Spleen (tissue), 11 donors: ENCODE measurements around the gene SPDYE6. TPM values are rescaled to one million over a fixed set of nuclear protein-coding genes. Genes with fewer than 3 reads are reported as not detected.

Experiments
- DNase-seq: peaks from one replicate; pipeline ENCODE4 v3.0.0-alpha.2; 2020
- H3K27ac ChIP-seq, 8 donors: fragments of 200-600 bp; sonication (generic) in 7 of 8; 1 replicate in 4 of 8; 2 replicates in 4 of 8; pipeline versions ENCODE4 v1.5.0 to v1.8.0; 2016 to 2021; ENCODE audit warnings: inconsistent platforms in 4 of 8, mild to moderate bottlenecking in 4 of 8, moderate library complexity in 1 of 8
- H3K27me3 ChIP-seq, 7 donors: fragments of 200-600 bp; sonication (generic) in 6 of 7; replicated peaks in 1 of 7; 1 replicate in 4 of 7; 2 replicates in 3 of 7; pipeline versions ENCODE4 v1.5.0 to v1.8.0; 2016 to 2021; ENCODE audit warnings: inconsistent platforms in 3 of 7, mild to moderate bottlenecking in 1 of 7
- H3K36me3 ChIP-seq, 6 donors: fragments of 200-600 bp; sonication (generic) in 5 of 6; 1 replicate in 4 of 6; 2 replicates in 2 of 6; pipeline versions ENCODE4 v1.5.0 to v1.8.0; 2016 to 2021; ENCODE audit warnings: inconsistent platforms in 2 of 6
- H3K4me1 ChIP-seq, 6 donors: fragments of 200-600 bp; sonication (generic) in 5 of 6; 1 replicate in 3 of 6; 2 replicates in 3 of 6; pipeline versions ENCODE4 v1.5.0 to v1.8.0; 2016 to 2021; ENCODE audit warnings: inconsistent platforms in 3 of 6
- H3K4me3 ChIP-seq, 8 donors: fragments of 200-600 bp; sonication (generic) in 7 of 8; 1 replicate in 4 of 8; 2 replicates in 4 of 8; pipeline versions ENCODE4 v1.5.0 to v1.8.0; 2016 to 2021; ENCODE audit warnings: inconsistent platforms in 4 of 8, mild to moderate bottlenecking in 4 of 8, moderate library complexity in 2 of 8
- H3K9me3 ChIP-seq, 8 donors: fragments of 200-600 bp; sonication (generic) in 7 of 8; 1 replicate in 4 of 8; 2 replicates in 4 of 8; pipeline versions ENCODE4 v1.5.0 to v1.8.0; 2016 to 2021; ENCODE audit warnings: inconsistent platforms in 4 of 8
- CTCF ChIP-seq, 11 experiments: fragments of 200-600 bp in 7 of 11; fragments of 450-650 bp in 4 of 11; sonication (generic) in 4 of 11; IDR thresholded peaks in 8 of 11; conservative IDR thresholded peaks in 3 of 11; 1 replicate in 7 of 11; 2 replicates in 4 of 11; pipeline versions ENCODE4 v1.4.0 to v1.8.0; 2016 to 2021; ENCODE audit warnings: antibody characterized with exemption in 11 of 11, inconsistent platforms in 4 of 11, mild to moderate bottlenecking in 1 of 11
- POLR2A ChIP-seq, 3 donors: fragments of 450-650 bp; IDR thresholded peaks; one replicate each; pipeline ENCODE4 v1.5.1; 2017; ENCODE audit warnings: antibody characterized with exemption in 3 of 3, mild to moderate bottlenecking in 1 of 3
- POLR2AphosphoS5 ChIP-seq, 3 donors: sonication (generic); formaldehyde crosslinking; IDR thresholded peaks; one replicate each; pipeline ENCODE4 v1.5.1; 2017; ENCODE audit warnings: antibody characterized with exemption in 3 of 3
- WGBS, 5 donors: extraction: QIAGEN DNeasy Blood & Tissue Kit in 3 of 5; methylation state at CpG; one replicate each; pipeline versions ENCODE4 v1.1.5 to v1.1.7; 2013 to 2018; 5-methylcytosine and 5-hydroxymethylcytosine counted together
- intact Hi-C: fragments of 100-400 bp; cut with DNase I; formaldehyde crosslinking; loops from one replicate; pipeline ENCODE4 v1.15.0; 2023; ENCODE audit warnings: low total_unique reads
- polyA plus RNA-seq, 3 donors: library from polyadenylated mRNA; stranded (reverse); fragments of 200-250 nt; gene quantifications; one replicate each; pipeline ENCODE4 v1.2.1, GENCODE V29; 2013
- total RNA-seq, 7 donors: library from RNA; depleted of rRNA in 3 of 7; stranded (reverse); fragments of >200 nt in 3 of 7; fragmentation: NEBNext Ultra II Directional in 4 of 7; extraction: Animal tissue kit (Norgen Biotek cat#: 25700) in 4 of 7; gene quantifications; one replicate each; pipeline versions ENCODE4 v1.1.0 to v1.2.1, GENCODE V29; 2016 to 2021
- donor health status: healthy with polysubstance abuse.
- donor health status: DM: no; HTN: no; CAD: no; lungs with moderate emphysema.
- donor health status: DM: no; HTN: no; CAD: no.
- donor health status: Bipolar disorder and iron deficiency.
- donor health status: healthy.
- donor health status: DM: no; HTN: no; CAD: no.
- donor health status: DM: yes; HTN: yes; CAD: no.

Gene SPDYE6
- total and polyA plus RNA-seq, 10 donors: 0.06 TPM; not detected in 9

- 64 to 80% (median 78%) methylated on average over 60 to 84 of the region's 84 CpGs for WGBS, 5 donors
- Histone ChIP-seq H3K4me1 (peaks cover 14 to 66% (median 36%) of the 10 kb centered on the region in 6 donors), H3K27me3 (peaks cover 0 to 15% (median 0%) of the 10 kb centered on the region in 7 donors), H3K36me3 (peaks cover 0 to 45% (median 3%) of the 10 kb centered on the region in 6 donors), H3K4me3 (no peak overlapping the region), H3K9me3 (no peaks in the 10 kb centered on the region), H3K27ac (no peak overlapping the region)
- TF ChIP-seq CTCF (IDR thresholded peaks at IDR 0.05 in 8 of 11, conservative IDR thresholded peaks at IDR 0.05 in 3 of 11) (peak in 1 of 11 experiments; percentile 6), POLR2A (IDR thresholded peaks at IDR 0.05) (no peak), POLR2AphosphoS5 (IDR thresholded peaks at IDR 0.05) (peak in 1 of 3 donors; percentile 19)
- intact Hi-C loops: no loop called here
- no peak for DNase-seq
These were observed 55.5 kb downstream of the SPDYE6 start for GRCh38 chr7:102300643-102301221.

GRCh38 chr7:102297487-102298218 lies 58.6 kb downstream of the SPDYE6 start:
- H3K4me3 ChIP-seq: no peak overlapping the region
- WGBS, 5 donors: 89 to 94% (median 93%) methylated on average over 8 to 10 of the region's 10 CpGs
- no peak for DNase-seq
- H3K27me3 ChIP-seq: peaks cover 0 to 18% (median 0%) of the 10 kb centered on the region in 7 donors
- no peaks in the 10 kb centered on the region for H3K9me3 ChIP-seq
- intact Hi-C loops: no loop called here
- peaks cover under 1 to 66% (median 36%) of the 10 kb centered on the region in 6 donors for H3K4me1 ChIP-seq
- TF ChIP-seq CTCF (IDR thresholded peaks at IDR 0.05 in 8 of 11, conservative IDR thresholded peaks at IDR 0.05 in 3 of 11): no peak
- TF ChIP-seq POLR2A (IDR thresholded peaks at IDR 0.05): no peak
- no peak for TF ChIP-seq POLR2AphosphoS5 (IDR thresholded peaks at IDR 0.05)
- no peak overlapping the region for H3K27ac ChIP-seq
- H3K36me3 ChIP-seq: peaks cover 0 to 40% (median 3%) of the 10 kb centered on the region in 6 donors

- no peak overlapping the region for H3K27ac ChIP-seq
- H3K36me3 ChIP-seq: peaks cover 0 to 28% (median 3%) of the 10 kb centered on the region in 6 donors
- WGBS, 5 donors: 91 to 95% (median 92%) methylated on average over 7 of the region's 7 CpGs
- H3K9me3 ChIP-seq: no peaks in the 10 kb centered on the region
- DNase-seq: no peak
- TF ChIP-seq POLR2A (IDR thresholded peaks at IDR 0.05): no peak
- no peak for TF ChIP-seq POLR2AphosphoS5 (IDR thresholded peaks at IDR 0.05)
- no peak for TF ChIP-seq CTCF (IDR thresholded peaks at IDR 0.05 in 8 of 11, conservative IDR thresholded peaks at IDR 0.05 in 3 of 11)
- H3K4me1 ChIP-seq: peaks cover 2 to 67% (median 42%) of the 10 kb centered on the region in 6 donors
- H3K4me3 ChIP-seq: no peak overlapping the region
- intact Hi-C loops: no loop called here
- peaks cover 0 to 20% (median 0%) of the 10 kb centered on the region in 7 donors for H3K27me3 ChIP-seq
These were observed 59.7 kb downstream of the SPDYE6 start for GRCh38 chr7:102296514-102296913.

- DNase-seq: no peak
- TF ChIP-seq POLR2AphosphoS5 (IDR thresholded peaks at IDR 0.05) (no peak), CTCF (IDR thresholded peaks at IDR 0.05 in 8 of 11, conservative IDR thresholded peaks at IDR 0.05 in 3 of 11) (no peak), POLR2A (IDR thresholded peaks at IDR 0.05) (no peak)
- peaks cover 0 to 19% (median 0%) of the 10 kb centered on the region in 7 donors for H3K27me3 ChIP-seq
These were observed 60.1 kb downstream of the SPDYE6 start for GRCh38 chr7:102296179-102296438.

More at GRCh38 chr7:102296179-102296438, 60.1 kb downstream of the SPDYE6 start:
- Histone ChIP-seq H3K4me1 (peaks cover 2 to 71% (median 46%) of the 10 kb centered on the region in 6 donors), H3K4me3 (no peak overlapping the region), H3K9me3 (no peaks in the 10 kb centered on the region), H3K36me3 (peaks cover 0 to 24% (median 3%) of the 10 kb centered on the region in 6 donors), H3K27ac (no peak overlapping the region)
- WGBS, 5 donors: 84 to 93% (median 87%) methylated on average over 6 of the region's 6 CpGs
- intact Hi-C loops: no loop called here
